ENCODE data around the gene OPRPN. TPM values are rescaled to one million over a fixed set of nuclear protein-coding genes. Genes with fewer than 3 reads are reported as not detected.

OPRPN gene
- total RNA-seq, 2 experiments from 2014 or later = not detected

DNA sequence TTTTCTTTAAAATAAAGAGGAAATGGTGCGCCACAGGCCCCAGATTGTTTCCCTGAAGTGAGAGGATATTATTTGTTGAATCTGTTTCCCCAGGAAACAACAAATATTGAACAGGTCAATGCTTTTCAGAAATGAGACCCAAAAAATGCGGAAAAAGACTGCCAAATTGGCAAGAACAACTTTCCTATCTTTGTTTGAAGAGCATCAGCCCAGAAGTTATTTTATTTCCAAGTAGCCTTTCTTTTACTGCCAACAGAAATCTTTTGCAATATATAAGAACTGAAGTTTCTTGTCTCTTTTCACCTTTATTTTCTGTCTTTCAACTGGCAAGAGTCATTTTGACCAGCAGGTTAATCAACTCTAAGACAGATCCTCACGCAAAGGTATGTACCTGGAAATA, 37.3 kb upstream of the OPRPN start, which contains the start of gene SMR3A:
SMR3A (plus strand) TSS at position 301 of the 400 bp plus-strand sequence. CDS start 1,356 bp downstream, outside the sequence.
- no peak within 1 kb of the TSS for H3K4me3 Mint-ChIP-seq
- ChIA-PET POLR2A (no interaction called here), CTCF (no interaction called here)
- no peak within 1 kb of the TSS for H3K27ac Mint-ChIP-seq
- DNase-seq (no peak), ATAC-seq (ENCODE audit: poor library complexity) (no peak)
- no peak within 1 kb of the TSS for H3K27ac ChIP-seq (ENCODE audit: low read depth in 1 of 2, low read length in 2 of 2)
- H3K36me3 ChIP-seq (ENCODE audit: insufficient read depth, low read length) = no peaks in the 10 kb centered on the region
- H3K27me3 ChIP-seq (ENCODE audit: control insufficient read depth in 1 of 2, insufficient read depth in 2 of 2, low read length in 2 of 2) = no peaks in the 10 kb centered on the region
- H3K4me1 Mint-ChIP-seq (ENCODE audit: low read depth) = no peaks in the 10 kb centered on the region
- H3K9me3 ChIP-seq (ENCODE audit: control insufficient read depth in 1 of 2, insufficient read depth in 1 of 2, low read length in 2 of 2) = no peaks in the 10 kb centered on the region
- no peak within 1 kb of the TSS for H3K4me3 ChIP-seq (ENCODE audit: low read length)
- no peaks in the 10 kb centered on the region for H3K36me3 Mint-ChIP-seq (ENCODE audit: low read depth)
- no peaks in the 10 kb centered on the region for H3K9me3 Mint-ChIP-seq
- TF ChIP-seq, protein P1, sequence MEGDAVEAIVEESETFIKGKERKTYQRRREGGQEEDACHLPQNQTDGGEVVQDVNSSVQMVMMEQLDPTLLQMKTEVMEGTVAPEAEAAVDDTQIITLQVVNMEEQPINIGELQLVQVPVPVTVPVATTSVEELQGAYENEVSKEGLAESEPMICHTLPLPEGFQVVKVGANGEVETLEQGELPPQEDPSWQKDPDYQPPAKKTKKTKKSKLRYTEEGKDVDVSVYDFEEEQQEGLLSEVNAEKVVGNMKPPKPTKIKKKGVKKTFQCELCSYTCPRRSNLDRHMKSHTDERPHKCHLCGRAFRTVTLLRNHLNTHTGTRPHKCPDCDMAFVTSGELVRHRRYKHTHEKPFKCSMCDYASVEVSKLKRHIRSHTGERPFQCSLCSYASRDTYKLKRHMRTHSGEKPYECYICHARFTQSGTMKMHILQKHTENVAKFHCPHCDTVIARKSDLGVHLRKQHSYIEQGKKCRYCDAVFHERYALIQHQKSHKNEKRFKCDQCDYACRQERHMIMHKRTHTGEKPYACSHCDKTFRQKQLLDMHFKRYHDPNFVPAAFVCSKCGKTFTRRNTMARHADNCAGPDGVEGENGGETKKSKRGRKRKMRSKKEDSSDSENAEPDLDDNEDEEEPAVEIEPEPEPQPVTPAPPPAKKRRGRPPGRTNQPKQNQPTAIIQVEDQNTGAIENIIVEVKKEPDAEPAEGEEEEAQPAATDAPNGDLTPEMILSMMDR (IDR thresholded peaks at IDR 0.05) = no peak
- intact Hi-C loops (cut with DNase I, micrococcal nuclease) = no loop called here
- H3K27me3 Mint-ChIP-seq = no peaks in the 10 kb centered on the region
- H3K4me1 ChIP-seq (ENCODE audit: insufficient read depth, low read length) = no peaks in the 10 kb centered on the region

DNA sequence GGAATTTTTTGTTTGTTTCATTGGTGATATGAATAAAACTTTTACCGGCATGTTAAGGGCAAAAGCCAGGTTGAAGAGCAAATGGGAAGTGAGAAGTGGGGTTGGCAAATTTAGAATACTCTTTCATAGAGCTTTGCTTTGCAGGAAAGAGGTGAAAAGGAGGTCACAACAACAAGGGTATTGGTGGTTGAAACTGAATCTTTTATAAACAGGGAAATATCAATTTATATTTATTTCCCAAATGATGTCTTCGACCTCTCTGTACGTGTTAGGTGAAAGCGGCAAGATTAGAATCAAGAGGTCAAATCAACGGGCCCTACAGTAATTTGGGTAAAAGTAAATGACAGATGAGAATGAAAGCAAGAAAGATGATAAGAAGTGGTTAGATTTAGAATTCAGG, 33.7 kb upstream of the OPRPN start:
- Mint-ChIP-seq H3K27me3 (no peaks in the 10 kb centered on the region), H3K27ac (no peak overlapping the region), H3K4me3 (no peak overlapping the region), H3K9me3 (no peaks in the 10 kb centered on the region), H3K36me3 (ENCODE audit: low read depth) (no peaks in the 10 kb centered on the region), H3K4me1 (ENCODE audit: low read depth) (no peaks in the 10 kb centered on the region)
- ChIA-PET POLR2A (no interaction called here), CTCF (no interaction called here)
- no peak for ATAC-seq (ENCODE audit: poor library complexity)
- TF ChIP-seq, protein P1 (IDR thresholded peaks at IDR 0.05) = no peak
- Histone ChIP-seq H3K9me3 (ENCODE audit: control insufficient read depth in 1 of 2, insufficient read depth in 1 of 2, low read length in 2 of 2) (no peaks in the 10 kb centered on the region), H3K36me3 (ENCODE audit: insufficient read depth, low read length) (no peaks in the 10 kb centered on the region), H3K27me3 (ENCODE audit: control insufficient read depth in 1 of 2, insufficient read depth in 2 of 2, low read length in 2 of 2) (no peaks in the 10 kb centered on the region), H3K4me1 (ENCODE audit: insufficient read depth, low read length) (no peaks in the 10 kb centered on the region), H3K27ac (ENCODE audit: low read depth in 1 of 2, low read length in 2 of 2) (no peak overlapping the region), H3K4me3 (ENCODE audit: low read length) (no peak overlapping the region)
- intact Hi-C loops (cut with DNase I, micrococcal nuclease) = no loop called here
- DNase-seq = no peak

DNA sequence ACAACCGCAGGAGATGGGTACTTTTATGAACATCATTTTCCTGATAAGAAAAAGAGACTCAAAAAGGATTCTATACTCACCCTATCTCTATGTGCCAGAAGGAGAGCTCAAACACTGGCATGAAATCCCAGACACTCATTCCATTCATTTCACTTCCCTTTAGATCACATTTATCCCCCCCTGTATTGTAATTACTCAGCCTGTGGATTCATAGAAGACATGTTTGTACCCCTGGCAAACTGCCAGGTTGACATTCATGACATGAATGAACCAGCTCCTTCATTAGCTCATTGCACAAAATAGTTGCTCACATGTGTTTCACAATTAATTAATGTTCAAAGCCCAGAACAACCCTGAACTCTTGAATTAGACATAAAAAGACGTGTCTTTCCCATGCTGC, 32.3 kb upstream of the OPRPN start:
- DNase-seq (no peak), ATAC-seq (ENCODE audit: poor library complexity) (no peak)
- TF ChIP-seq, protein P1 (IDR thresholded peaks at IDR 0.05) = no peak
- Histone ChIP-seq H3K9me3 (ENCODE audit: control insufficient read depth in 1 of 2, insufficient read depth in 1 of 2, low read length in 2 of 2) (no peaks in the 10 kb centered on the region), H3K4me1 (ENCODE audit: insufficient read depth, low read length) (no peaks in the 10 kb centered on the region), H3K27ac (ENCODE audit: low read depth in 1 of 2, low read length in 2 of 2) (no peak overlapping the region), H3K27me3 (ENCODE audit: control insufficient read depth in 1 of 2, insufficient read depth in 2 of 2, low read length in 2 of 2) (no peaks in the 10 kb centered on the region), H3K4me3 (ENCODE audit: low read length) (no peak overlapping the region), H3K36me3 (ENCODE audit: insufficient read depth, low read length) (no peaks in the 10 kb centered on the region)
- Mint-ChIP-seq H3K27me3 (no peaks in the 10 kb centered on the region), H3K4me3 (no peak overlapping the region), H3K36me3 (ENCODE audit: low read depth) (no peaks in the 10 kb centered on the region), H3K9me3 (no peaks in the 10 kb centered on the region), H3K27ac (no peak overlapping the region), H3K4me1 (ENCODE audit: low read depth) (no peaks in the 10 kb centered on the region)
- POLR2A ChIA-PET = no interaction called here
- CTCF ChIA-PET = no interaction called here
- intact Hi-C loops (cut with DNase I, micrococcal nuclease) = no loop called here

Measured in CD4-positive, alpha-beta T cell (primary cell).